ENCODE data around the gene EHD2.

- TF ChIP-seq, protein P1, sequence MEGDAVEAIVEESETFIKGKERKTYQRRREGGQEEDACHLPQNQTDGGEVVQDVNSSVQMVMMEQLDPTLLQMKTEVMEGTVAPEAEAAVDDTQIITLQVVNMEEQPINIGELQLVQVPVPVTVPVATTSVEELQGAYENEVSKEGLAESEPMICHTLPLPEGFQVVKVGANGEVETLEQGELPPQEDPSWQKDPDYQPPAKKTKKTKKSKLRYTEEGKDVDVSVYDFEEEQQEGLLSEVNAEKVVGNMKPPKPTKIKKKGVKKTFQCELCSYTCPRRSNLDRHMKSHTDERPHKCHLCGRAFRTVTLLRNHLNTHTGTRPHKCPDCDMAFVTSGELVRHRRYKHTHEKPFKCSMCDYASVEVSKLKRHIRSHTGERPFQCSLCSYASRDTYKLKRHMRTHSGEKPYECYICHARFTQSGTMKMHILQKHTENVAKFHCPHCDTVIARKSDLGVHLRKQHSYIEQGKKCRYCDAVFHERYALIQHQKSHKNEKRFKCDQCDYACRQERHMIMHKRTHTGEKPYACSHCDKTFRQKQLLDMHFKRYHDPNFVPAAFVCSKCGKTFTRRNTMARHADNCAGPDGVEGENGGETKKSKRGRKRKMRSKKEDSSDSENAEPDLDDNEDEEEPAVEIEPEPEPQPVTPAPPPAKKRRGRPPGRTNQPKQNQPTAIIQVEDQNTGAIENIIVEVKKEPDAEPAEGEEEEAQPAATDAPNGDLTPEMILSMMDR (IDR thresholded peaks at IDR 0.05; ENCODE audit: insufficient read depth, low read length) = no peak
- no peak for TF ChIP-seq POLR2AphosphoS5 (IDR thresholded peaks at IDR 0.05; ENCODE audit: low read depth)
- no peak for TF ChIP-seq GABPA (IDR thresholded peaks at IDR 0.05; ENCODE audit: low read depth)
Observed at GRCh38 chr19:47730521-47730889, 17.3 kb downstream of the EHD2 start.

Data from HL-60 (cell line).